GM18519 (cell line): ENCODE results near the gene KCNK13.

Experiments used
- ATAC-seq: cut with Tn5 transposase; IDR thresholded peaks from one replicate; pipeline ENCODE4 v1.9.1; 2021; ENCODE audit warnings: mild to moderate bottlenecking, moderate library complexity; ENCODE audit not compliant: unreplicated experiment, low FRiP score

Gene KCNK13

GRCh38 chr14:90116444-90116843, 54.6 kb downstream of the KCNK13 start:
- no peak for ATAC-seq

GRCh38 chr14:90118027-90118426, 56.2 kb downstream of the KCNK13 start:
- no peak for ATAC-seq

- no peak for ATAC-seq
Observed at GRCh38 chr14:90126260-90126659, 64.5 kb downstream of the KCNK13 start.

GRCh38 chr14:90132821-90133570, 71.2 kb downstream of the KCNK13 start:
- no peak for ATAC-seq

GRCh38 chr14:90136904-90137303, 75.1 kb downstream of the KCNK13 start:
- ATAC-seq = no peak

GRCh38 chr14:90137807-90138206, 76.0 kb downstream of the KCNK13 start:
- no peak for ATAC-seq

- ATAC-seq = no peak
Observed at GRCh38 chr14:90139199-90139598, 77.4 kb downstream of the KCNK13 start.

GRCh38 chr14:90140298-90140955, 78.6 kb downstream of the KCNK13 start:
- ATAC-seq = no peak

- no peak for ATAC-seq
Observed at GRCh38 chr14:90140956-90141316, 79.1 kb downstream of the KCNK13 start.

- no peak for ATAC-seq
Observed at GRCh38 chr14:90153429-90153828, 91.6 kb downstream of the KCNK13 start.

- ATAC-seq = no peak
Observed at GRCh38 chr14:90154110-90154509, 92.3 kb downstream of the KCNK13 start.

GRCh38 chr14:90159146-90159545, 97.4 kb downstream of the KCNK13 start:
- no peak for ATAC-seq

GRCh38 chr14:90159688-90160087, 97.9 kb downstream of the KCNK13 start:
- no peak for ATAC-seq

GRCh38 chr14:90161129-90161528, 99.3 kb downstream of the KCNK13 start:
- no peak for ATAC-seq

- no peak for ATAC-seq
Observed at GRCh38 chr14:90168425-90169105, 106.8 kb downstream of the KCNK13 start.

GRCh38 chr14:90175631-90176030, 113.8 kb downstream of the KCNK13 start:
- no peak for ATAC-seq

GRCh38 chr14:90177539-90178189, 115.9 kb downstream of the KCNK13 start:
- ATAC-seq = no peak

GRCh38 chr14:90179357-90179756, 117.6 kb downstream of the KCNK13 start:
- no peak for ATAC-seq

GRCh38 chr14:90179809-90180779, 118.3 kb downstream of the KCNK13 start:
- ATAC-seq = no peak

GRCh38 chr14:90184094-90184493, 122.3 kb downstream of the KCNK13 start:
- no peak for ATAC-seq
